GM10266 (cell line): ENCODE results near the gene RGS17.
"Not testable (repeated sequence)": the region's sequence is repeated elsewhere in the genome, so short reads cannot be mapped to it uniquely, and the experiment has no call there.

Experiments used
- DNase-seq: peaks from one replicate; pipeline ENCODE4 v3.0.0; 2012; ENCODE audit errors: extremely low spot score
- TF ChIP-seq, protein P1 (sequence below): IDR thresholded peaks from 2 replicates; pipeline ENCODE4 v1.5.1; 2012; ENCODE audit warnings: mild to moderate bottlenecking, low read depth; ENCODE audit not compliant: control insufficient read depth, insufficient read depth; ENCODE audit errors: missing control alignments

Gene RGS17

DNA sequence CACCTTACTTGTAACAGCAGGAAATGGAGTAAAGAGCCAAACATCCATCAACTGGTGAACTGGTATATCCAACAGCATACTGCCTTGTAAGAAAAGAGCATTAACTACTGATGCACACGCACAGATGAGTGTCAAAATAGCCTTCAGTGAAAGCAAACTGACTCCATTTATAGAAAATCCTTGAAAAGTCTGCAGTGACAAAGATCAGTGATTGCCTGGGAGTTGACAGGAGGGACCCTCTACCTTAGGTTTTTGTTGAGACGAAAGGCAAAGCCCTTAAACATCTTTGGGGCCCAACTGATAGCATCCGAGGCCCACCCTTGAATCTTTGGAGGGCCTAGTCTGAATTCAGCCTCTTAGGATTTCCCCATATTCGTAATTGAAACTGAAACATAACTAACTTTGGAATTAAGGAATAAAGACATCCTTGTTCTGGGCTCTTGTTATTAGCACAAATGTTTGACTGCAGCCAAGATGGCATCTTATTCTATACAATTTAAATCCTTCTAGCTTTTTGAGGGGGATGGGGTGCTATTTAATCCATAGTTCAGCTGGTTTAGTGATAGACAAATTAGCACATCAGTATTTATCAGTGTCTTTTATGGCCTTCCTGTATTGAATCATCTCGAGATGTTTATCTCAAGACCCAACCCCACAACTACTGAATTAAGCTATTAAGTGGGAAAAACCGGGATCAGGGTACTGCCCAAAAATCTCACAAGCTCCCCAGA, 161.2 kb downstream of the RGS17 start:
- DNase-seq = no peak
- TF ChIP-seq, protein P1, sequence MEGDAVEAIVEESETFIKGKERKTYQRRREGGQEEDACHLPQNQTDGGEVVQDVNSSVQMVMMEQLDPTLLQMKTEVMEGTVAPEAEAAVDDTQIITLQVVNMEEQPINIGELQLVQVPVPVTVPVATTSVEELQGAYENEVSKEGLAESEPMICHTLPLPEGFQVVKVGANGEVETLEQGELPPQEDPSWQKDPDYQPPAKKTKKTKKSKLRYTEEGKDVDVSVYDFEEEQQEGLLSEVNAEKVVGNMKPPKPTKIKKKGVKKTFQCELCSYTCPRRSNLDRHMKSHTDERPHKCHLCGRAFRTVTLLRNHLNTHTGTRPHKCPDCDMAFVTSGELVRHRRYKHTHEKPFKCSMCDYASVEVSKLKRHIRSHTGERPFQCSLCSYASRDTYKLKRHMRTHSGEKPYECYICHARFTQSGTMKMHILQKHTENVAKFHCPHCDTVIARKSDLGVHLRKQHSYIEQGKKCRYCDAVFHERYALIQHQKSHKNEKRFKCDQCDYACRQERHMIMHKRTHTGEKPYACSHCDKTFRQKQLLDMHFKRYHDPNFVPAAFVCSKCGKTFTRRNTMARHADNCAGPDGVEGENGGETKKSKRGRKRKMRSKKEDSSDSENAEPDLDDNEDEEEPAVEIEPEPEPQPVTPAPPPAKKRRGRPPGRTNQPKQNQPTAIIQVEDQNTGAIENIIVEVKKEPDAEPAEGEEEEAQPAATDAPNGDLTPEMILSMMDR = no peak

DNA sequence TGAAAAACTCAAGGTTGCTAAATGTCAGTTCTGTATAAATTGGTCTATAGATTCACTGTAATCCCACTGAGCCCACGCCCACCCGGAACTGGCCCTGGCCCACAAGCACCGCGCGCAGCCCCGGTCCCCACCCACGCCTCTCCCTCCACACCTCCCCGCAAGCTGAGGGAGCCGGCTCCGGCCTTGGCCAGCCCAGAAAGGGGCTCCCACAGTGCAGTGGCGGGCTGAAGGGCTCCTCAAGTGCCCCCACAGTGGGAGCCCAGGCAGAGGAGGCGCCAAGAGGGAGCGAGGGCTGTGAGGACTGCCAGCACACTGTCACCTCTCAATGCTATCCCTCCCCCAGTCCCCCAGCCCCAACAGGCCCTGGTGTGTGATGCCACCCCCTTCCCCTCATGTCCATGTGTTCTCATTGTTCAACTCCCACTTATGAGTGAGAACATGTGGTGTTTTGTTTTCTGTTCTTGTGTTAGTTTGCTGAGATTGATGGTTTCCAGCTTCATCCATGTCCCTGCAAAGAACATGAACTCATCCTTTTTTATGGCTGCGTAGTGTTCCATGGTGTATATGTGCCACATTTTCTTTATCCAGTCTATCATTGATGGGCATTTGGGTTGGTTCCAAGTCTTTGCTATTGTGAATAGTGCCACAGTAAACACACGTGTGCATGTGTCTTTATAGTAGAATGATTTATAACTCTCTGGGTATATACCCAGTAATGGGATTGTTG, 164.8 kb downstream of the RGS17 start:
- not testable (repeated sequence) for DNase-seq

DNA sequence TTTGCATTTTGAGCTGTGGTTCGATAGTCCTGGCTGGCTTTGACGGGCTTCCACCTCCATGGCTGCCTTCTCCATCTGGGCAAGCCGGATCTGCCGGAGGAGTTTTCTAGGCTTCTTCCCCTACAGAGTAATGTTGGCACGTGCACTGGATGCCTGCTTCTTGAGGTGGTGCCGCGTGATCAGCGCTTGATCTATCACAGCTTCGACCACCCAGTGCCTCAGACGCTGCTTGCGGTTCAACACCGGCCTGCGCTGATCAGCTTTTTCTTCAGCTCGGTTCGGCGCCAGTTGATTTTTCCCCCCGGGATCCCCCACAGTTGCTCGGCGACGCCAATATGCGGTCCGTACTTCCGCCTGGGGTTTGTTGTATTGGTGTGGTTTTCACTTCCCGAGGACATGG, 171.7 kb downstream of the RGS17 start:
- TF ChIP-seq, protein P1 = no peak
- DNase-seq = no peak

DNA sequence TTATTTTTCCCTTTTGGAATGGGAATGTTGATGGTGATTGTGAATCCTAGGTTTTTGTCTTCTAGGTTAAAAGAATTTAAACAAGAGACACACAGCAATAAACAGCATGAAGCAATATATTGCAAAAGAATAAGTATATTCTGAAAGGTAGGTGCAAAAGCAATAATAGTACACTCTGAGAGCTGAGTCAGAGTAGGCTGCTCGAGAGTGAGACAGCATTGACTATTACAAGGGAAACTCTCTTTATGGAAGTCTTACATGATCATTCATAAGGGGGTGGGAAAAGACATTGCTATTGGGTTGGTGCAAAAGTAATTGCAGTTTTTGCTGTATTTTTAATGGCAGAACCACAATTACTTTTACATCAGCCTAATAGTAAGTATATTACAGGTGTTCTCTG, 173.3 kb downstream of the RGS17 start:
- TF ChIP-seq, protein P1 = no peak
- no peak for DNase-seq
